ENCODE measurements around the gene SLC45A1.

- no peak for TF ChIP-seq POLR2AphosphoS5 (IDR thresholded peaks at IDR 0.05; ENCODE audit: low read depth, low read length)
- TF ChIP-seq SIN3A (IDR thresholded peaks at IDR 0.05; ENCODE audit: borderline replicate concordance, insufficient read depth, low read length) = no peak
- TF ChIP-seq, protein P1, sequence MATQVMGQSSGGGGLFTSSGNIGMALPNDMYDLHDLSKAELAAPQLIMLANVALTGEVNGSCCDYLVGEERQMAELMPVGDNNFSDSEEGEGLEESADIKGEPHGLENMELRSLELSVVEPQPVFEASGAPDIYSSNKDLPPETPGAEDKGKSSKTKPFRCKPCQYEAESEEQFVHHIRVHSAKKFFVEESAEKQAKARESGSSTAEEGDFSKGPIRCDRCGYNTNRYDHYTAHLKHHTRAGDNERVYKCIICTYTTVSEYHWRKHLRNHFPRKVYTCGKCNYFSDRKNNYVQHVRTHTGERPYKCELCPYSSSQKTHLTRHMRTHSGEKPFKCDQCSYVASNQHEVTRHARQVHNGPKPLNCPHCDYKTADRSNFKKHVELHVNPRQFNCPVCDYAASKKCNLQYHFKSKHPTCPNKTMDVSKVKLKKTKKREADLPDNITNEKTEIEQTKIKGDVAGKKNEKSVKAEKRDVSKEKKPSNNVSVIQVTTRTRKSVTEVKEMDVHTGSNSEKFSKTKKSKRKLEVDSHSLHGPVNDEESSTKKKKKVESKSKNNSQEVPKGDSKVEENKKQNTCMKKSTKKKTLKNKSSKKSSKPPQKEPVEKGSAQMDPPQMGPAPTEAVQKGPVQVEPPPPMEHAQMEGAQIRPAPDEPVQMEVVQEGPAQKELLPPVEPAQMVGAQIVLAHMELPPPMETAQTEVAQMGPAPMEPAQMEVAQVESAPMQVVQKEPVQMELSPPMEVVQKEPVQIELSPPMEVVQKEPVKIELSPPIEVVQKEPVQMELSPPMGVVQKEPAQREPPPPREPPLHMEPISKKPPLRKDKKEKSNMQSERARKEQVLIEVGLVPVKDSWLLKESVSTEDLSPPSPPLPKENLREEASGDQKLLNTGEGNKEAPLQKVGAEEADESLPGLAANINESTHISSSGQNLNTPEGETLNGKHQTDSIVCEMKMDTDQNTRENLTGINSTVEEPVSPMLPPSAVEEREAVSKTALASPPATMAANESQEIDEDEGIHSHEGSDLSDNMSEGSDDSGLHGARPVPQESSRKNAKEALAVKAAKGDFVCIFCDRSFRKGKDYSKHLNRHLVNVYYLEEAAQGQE (IDR thresholded peaks at IDR 0.05; ENCODE audit: insufficient read depth in 1 of 2, low read depth in 2 of 2, low read length in 2 of 2) = no peak
- no peak for TF ChIP-seq TAF1 (IDR thresholded peaks at IDR 0.05; ENCODE audit: borderline replicate concordance, insufficient read depth, low read length)
Measured at GRCh38 chr1:8384088-8384487, 66.2 kb downstream of the SLC45A1 start.

Measured in PFSK-1 (cell line).